ENCODE measurements around the gene SCO2.

The SCO2 gene

DNA sequence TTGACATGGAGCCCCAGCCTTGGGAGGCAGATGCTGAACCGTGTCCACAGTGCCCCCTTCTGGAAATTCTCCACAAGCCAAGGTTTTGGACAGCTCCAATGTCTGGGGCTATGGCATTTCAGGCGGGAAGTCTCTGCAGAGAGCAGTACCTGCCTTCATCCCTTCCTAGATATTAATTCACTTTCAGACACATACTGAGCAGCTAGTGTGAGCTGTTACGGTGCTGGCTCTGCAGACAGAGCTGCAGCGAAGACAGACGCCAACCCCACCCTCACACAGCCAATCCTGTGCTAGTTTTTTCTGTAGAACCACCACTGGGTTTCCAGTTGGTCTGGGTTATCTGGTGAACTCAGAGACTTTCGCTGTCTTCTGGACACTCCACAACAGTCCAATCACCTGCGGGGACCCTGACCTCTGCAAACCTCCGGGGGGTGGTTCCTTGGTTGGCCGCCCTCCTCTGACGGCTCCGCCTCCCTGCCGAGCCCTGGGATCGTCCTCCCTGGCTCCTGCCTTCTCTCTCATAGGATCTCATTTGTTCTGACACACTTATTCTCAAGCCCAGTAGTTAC lies 27.0 kb downstream of the SCO2 start:
- peak; percentile 92 for DNase-seq (ENCODE audit: low spot score)

DNA sequence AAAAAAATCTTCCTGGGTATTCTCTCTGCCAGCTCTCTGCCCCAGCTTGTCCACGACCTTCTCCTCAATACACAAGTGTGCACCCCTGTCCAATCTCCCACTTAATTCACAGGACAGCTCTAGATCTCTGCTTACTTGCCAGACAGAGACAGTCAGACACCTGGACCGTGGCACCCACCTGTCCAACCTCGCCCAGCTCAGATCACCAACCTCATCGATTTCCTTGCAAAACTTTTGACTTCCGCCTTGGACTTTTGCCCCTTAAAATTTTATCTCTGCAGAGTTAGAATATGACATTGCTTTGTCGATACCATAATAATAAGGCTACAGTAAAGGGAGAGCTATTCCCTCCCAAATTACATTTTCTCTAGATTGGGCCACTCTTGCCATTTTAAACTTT lies 28.3 kb downstream of the SCO2 start:
- DNase-seq (ENCODE audit: low spot score) = no peak

DNA sequence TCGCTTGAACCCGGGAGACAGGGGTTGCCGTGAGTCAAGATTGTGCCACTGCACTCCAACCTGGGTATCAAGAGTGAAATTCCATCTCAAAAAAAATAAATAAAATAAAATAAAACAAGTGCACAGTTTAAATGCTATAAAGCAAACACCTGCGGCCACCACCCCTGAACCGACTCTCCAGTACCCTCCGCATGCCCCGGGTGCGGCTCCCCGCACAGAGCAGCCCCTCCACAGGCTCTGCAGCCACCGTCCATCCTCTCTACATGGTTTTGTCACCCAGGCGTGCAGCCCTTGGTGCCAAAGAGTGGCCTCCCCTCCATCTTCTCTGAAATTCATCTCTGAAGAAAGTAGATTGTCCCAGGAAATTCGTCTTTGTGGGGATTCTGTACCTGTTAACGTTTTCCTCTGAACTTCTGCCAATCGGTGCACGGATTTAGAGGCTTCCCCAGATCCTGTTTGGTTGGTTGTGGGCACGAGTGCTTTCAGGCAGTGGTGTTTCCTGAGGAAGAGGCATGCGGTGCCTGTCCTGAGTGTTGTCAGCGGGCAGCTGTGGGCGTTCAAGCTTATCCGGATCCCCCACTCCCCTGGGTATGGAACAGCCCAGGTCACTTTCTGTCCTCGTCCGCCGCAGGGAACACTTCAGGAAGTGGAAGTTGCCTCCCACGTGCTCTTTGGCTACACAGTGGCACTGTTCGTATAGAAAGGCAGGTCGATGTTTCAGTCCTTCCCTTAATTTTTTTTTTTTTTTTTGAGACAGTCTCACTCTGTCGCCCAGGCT lies 34.7 kb downstream of the SCO2 start:
- DNase-seq (ENCODE audit: low spot score) = no peak

DNA sequence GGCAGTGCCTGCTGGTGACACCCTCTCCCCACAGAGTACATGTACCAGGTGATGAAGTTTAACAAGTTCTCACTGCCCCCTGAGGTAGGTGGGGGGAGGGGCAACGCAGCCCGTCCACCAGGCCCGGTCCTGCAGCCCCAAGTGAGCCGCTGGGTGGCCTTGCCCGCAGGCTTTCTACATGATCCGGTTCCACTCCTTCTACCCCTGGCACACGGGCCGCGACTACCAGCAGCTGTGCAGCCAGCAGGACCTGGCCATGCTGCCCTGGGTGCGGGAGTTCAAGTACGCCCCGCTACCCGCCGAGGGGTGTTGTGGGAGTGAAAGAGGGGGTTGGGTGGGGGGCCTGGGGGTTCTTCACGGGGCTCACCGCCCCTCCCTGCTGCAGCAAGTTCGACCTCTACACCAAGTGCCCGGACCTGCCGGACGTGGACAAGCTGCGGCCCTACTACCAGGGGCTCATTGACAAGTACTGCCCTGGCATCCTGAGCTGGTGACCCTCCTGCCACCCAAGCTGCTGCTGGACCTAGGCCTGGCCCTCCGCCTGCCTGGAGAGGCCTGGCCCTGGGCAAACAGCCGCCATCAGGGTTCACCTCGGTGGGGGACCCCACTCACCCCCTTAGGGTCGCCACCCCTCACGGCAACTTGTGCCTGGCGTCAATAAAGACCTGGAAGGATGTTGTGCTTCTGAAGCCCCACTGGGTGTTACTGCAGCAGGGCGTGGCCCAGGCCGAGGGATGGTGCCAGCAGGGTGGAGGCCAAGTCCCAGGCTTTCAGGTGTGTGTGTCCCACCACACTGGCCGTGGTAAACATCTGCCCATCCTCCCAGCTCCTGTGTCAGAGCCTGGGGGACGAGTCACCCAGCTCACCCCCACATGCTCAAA lies 35.8 kb downstream of the SCO2 start:
- no peak for DNase-seq (ENCODE audit: low spot score)

DNA sequence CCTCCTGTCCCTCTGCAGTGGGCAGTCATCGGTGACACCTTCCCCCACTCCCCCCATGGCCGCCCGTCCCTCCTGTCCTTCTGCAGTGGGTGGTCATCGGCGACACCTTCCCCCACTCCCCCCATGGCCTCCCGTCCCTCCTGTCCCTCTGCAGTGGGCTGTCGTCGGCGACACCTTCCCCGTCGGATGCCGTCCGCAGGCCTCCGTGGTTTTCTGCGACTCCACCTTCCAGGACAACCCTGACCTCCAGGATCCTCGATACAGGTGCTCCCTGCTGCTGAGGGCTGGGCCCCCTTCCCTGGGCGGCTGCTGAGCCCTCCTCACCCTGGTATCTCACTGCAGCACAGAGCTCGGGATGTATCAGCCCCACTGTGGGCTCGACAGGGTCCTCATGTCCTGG lies 36.5 kb downstream of the SCO2 start:
- DNase-seq (ENCODE audit: low spot score) = no peak

DNA sequence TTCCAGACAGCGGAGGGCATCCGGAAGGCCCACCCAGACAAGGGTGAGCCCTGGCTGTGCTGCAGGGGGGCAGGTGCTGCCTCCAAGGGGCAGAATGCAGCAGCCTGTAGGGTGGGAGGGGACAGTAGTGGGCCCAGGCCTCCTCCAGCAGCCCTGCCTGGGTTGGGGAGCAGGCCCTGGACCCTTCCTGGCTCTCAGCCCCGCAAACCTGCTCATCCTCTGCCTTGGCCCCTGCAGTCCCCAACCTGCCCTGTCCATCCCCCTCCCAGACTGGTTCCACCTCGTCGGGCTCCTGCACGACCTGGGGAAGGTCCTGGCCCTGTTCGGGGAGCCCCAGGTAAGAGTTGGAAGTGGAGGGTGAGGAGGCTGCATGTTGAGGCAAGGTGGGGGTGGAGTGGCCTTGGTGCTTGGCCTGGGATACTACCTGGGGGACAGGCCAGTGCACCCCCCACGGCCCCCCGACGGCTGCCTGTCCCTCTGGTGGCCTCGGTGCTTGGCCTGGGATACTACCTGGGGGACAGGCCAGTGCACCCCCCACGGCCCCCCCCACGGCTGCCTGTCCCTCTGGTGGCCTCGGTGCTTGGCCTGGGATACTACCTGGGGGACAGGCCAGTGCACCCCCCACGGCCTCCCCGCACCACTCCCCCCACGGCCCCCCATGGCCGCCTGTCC lies 37.3 kb downstream of the SCO2 start:
- no peak for DNase-seq (ENCODE audit: low spot score)

DNA sequence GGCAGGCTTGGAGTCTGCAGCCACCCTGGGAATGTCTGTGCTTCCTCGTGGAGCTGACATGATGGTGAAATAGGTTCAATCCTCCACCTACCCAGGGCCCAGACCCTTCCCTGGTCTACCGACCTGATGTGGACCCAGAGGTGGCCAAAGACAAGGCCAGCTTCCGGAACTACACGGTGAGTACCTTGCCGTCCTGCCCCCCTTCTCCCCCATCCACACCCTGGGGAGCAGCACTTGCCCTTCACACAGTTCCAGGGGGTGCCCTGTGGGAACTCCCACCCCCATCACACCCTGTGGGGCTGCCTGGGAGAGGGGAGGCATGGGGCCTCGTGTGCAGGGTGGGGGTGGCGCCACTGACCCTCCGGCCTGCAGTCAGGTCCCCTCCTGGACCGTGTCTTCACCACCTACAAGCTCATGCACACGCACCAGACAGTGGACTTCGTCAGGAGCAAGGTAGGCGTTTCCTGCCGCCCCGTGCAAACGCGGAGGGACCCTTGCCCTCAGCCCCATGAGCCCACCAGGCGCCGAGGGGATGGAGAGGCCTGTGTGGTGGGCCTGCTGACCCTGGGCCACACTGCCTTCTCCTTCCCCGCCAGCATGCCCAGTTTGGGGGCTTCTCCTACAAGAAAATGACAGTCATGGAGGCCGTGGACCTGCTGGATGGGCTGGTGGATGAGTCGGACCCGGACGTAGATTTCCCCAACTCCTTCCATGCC lies 38.0 kb downstream of the SCO2 start:
- DNase-seq (ENCODE audit: low spot score) = no peak

DNA sequence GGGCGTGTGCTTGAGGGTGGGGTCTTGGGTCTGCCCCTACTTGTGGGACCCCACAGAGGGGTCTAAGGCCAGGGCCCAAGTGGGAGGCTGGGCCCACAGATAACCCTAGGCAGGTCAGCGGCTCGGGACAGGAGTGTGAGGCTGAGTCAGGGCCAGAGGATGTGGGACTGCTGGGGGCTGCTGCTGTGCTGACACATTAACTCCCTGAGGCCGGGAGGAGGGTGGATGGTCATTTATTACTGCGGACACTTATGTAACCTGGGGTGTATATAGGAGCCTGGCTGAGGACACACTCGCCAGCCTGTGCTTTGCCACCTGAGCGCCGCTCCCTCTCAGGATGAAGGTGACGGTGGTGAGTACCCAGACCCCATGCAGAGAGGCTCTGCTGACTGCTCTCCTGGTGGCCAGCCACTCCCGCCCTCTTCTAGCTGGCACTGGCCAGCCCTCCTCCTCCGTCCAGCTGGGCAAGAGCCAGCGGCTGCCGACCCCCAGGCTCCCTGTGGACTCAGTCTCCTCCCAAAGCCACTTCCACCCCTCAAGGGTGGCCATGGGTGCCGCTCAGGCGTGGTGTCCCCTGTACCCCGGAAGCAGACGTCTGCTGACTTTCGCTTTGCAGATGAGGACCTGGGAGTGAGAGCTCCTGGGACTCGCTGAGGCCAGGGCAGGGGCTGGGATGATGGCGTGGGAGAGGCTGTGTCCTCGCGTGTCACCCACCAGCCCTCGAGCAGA lies 38.7 kb downstream of the SCO2 start, which contains the start of gene MIOX:
MIOX (plus strand) TSS at position 299 of the 729 bp plus-strand sequence; CDS start at position 338, 39 bp downstream.
- no peak for DNase-seq (ENCODE audit: low spot score)

DNA sequence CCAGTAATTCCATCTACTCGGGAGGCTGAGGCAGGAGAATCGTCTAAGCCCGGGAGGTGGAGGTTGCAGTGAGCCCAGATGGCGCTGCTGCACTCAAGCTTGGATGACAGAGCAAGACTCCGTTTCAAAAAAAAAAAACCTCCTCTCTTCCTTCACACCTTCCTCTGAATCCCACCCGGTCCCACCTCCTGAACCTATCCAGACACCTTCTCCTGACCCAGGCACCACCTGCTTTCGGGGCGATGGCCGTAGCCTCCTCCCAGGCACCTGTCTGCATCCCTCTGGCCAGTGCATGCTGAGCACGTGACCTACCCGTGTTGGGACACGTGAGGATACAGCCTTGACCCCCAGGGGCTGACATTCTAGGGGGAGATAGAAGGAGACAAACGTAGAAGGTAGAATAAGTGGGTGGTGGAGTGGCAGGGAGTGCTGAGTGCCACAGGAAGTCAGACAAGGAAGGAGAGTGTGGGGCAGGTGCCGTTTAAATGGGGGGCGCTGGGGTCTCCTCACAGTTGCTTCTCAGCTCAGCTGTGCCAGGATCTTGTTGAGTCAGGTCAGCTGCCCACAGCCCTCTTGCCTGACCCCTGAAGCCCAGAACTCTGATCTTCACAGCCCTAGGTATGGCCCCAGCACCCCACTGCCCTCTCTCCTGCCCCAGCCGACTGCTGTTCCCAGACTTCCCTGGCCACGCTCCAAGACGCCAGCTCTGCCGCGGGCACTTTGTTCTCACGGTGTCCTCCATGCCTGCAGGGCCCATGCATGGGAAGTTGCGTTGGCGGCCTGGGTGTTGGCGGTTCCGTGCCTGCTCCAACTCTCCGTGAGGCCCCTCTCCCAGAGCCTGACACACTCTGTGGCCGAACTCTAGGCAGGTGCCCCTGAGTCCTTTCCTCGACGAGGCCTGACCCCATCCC lies 39.9 kb downstream of the SCO2 start:
- DNase-seq (ENCODE audit: low spot score) = no peak

DNA sequence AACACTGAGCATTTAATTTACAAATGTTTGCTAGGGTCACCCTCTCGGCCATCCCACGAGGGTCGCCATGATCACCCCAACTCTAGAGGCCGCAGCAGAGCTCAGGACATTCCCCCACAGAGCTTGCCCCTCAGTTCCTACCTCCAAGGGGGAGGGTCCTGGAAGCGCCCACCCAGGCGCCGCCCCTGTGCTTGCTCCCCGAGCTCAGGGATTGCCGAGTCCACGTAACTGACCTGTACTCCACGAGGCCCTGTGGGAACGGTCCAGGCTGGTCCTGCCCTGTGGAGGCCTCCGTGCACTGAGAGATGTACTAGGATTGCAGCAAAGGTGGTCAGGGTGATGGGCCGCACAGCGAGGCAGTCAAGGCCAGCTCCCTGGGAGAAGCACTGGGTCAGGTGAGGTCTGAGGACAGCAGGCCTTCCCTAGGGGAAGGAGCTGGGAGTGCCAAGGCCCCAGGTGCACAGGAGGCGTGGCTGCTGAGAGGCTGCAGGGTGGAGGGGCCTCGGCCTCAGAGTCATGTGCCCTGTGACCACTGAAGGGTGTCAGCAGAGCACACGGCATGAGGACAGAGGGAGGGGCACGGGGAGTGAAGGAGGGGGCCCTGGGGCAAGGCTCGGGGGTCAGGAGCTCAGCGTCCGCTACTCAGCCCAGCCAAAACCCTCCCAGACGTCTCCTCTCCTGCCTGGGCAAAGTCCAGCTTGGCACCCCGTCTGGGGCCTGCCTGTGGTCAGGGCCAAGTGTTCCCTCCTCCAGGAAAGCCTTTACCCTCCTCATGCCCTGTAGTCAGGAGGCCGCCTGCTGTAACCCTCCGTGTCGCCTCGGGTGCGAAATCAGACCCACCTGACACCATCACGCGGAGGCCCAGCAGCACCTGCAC lies 41.2 kb downstream of the SCO2 start:
- no peak for DNase-seq (ENCODE audit: low spot score)

DNA sequence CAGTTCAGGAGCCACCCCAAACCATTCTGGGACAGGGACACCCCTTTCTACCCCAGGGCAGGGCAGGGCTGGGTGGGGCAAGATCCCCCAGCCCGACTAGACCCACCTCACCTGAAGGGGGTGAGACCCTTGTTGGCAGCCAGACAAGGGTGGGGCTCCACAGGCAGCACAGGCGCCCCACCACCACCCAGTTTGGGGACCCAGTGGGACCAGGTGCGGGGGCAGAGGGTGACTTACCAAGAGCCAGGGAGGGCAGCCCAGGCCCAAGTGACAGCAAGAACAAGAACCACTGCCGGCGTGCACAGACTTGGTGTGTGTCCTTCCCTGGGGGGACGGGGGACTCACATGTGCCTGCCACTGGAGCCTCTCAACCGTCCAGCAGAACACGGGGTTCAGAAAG lies 41.8 kb downstream of the SCO2 start:
- no peak for DNase-seq (ENCODE audit: low spot score)

DNA sequence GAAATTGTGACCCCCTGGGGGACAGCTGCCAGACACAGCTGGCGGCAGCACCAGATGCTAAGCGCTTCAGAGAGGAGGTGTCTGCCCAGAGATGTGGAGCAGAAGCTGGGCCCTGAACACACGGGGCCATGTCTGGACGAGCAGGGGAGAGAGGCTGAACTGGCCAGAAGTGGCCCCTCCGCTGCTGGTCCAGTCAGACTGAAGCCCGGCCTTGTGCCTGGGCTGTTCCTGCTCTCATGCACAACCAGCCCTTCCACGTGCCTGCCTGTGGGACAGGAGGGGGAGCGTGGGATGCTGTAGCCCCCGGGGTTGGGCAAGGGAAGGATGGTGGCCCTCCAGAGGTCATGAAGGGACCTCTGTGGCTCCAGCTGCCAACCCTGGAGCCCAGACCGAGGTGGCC lies 42.3 kb downstream of the SCO2 start:
- DNase-seq (ENCODE audit: low spot score) = no peak

DNA sequence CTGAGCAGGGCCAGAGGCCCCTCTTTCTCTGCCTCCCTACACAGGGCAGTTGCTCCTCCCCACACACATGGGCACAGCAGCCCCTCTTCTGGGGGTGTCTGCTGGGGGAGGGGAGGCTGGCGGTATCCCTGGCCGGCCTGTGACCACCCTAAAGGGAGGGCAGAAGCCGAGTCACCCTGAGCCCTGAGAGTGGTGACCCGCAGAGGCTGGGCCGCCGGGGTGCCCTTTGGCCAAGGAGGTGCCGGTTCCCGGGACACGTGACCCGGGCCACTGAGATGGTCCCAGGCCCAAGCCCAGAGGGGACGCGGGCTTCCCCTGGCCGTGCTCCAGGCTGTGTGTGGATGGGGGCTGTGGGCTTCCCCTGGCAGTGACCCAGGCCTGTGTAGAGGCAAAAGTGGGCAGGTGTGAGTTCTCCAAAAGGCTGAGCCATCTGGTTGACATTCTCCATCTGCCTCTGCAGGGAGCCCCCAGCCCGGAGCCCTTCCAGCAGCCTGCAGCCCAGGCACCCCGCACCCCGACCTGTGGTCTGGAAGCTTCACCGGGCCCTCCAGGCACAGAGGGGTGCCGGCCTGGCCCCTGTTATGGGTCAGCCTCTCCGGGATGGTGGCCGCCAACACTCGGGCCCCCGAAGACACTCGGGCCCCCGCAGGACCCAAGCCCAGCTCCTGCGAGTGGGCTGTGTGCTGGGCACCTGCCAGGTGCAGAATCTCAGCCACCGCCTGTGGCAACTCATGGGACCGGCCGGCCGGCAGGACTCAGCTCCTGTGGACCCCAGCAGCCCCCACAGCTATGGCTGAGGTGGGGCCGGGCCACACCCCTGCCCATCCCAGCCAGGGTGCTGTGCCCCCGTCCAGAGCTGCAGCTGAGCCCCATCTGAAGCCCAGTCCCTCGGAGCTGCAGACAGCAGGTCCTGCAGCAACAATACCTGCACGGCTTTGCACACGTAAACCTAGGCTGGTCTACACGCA lies 43.0 kb downstream of the SCO2 start:
- no peak for DNase-seq (ENCODE audit: low spot score)

DNA sequence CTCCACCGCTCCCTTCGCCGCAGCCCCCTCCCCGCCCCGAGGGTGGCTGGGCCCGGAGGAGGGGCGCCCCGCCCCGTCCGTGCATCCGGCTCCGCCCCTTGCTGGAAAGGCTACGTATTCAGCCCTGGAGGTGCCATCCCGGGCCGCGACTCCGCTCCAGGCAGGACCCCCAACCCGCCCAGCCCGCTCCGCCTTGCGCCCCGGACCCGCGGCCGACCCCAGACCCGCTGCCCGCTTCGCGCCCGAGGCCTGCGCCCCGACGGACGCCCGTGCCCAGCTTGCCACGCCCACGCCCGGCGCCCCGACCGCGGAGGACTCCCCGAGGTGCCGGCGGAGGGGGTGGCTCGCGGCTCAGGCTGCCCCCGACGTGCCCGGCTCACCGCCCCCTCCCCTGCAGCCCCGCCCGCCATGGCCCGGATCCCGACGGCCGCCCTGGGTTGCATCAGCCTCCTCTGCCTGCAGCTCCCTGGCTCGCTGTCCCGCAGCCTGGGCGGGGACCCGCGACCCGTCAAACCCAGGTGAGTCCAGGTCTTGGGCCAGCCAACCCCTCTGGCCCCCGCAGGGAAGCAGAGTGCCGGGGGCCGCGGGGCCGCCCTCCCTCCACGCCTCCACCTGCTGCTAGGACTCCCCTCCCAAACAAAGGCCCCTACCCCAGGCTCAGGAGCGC lies 43.8 kb downstream of the SCO2 start, which contains the start of gene ADM2:
ADM2 (plus strand) TSS at position 104 of the 667 bp plus-strand sequence; CDS start at position 409, 305 bp downstream.
- DNase-seq (ENCODE audit: low spot score) = peak; percentile 98

DNA sequence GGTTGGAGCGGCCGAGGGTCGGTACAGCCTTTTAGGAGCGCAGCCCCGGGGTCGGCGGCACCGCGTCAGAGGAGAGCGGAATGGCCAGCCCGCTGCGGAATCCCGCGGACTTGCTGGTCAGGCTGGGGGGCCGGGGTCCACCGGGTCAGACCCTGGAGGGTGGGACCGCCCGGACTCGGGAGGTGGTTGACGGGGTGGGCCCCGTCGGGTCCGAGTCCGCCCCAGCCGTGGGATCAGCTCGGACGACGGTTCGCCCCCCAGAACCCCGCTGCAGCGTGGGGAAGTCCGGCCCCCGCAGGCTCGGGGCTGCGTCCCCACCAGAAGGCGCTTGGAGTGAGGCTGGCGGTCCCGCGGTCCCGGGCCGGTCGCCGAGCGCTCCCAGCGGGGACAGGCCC lies 44.4 kb downstream of the SCO2 start:
- DNase-seq (ENCODE audit: low spot score) = no peak

DNA sequence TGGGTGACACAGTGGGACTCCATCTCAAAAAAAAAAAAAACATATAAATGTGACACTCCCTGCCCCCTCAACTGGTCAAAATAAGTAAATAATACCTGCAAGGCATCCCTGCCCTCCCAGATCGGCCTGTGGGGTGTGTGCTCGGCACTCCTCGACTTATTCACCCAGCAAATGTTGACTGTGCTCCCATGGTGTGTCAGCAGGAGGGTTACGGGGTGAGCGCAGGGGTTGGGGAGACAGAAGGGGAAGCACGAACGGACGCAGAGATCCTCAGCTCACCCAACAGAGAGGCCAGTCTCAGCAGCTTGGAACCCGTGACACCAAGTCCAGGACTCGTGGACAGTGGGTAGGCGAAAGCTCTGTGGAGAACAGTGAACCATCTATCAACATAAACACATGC lies 45.7 kb downstream of the SCO2 start:
- DNase-seq (ENCODE audit: low spot score) = no peak

DNA sequence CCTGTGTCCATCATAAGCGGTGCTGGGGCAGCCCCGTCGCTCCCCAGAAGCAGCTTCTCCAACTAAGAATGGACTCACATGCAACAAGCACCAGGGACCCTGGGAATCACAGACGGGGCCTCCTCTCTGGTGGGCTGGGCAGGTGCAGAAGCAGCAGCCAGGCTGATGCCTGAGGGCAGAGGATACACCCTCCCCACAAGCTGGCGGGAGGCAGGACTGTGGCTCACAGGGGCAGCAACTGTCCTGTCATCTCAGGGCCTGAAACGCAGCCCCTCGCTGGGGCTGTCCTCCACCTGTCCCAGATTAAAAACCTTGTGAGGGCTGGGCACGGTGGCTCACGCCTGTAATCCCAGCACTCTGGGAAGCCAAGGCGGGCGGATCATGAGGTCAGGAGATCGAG lies 47.5 kb downstream of the SCO2 start:
- no peak for DNase-seq (ENCODE audit: low spot score)

All from HuH-7 (cell line).